HL-60/S4 treated with phorbol 12-myristate 13-acetate at 8.2 ng/mL for 4 days and 3 days (cell line): Measurements from ENCODE around the gene ATP6V1C2.
"Not testable (repeated sequence)": the region's sequence is repeated elsewhere in the genome, so short reads cannot be mapped to it uniquely, and the experiment has no call there.

Experiments used
- in situ Hi-C: fragments of 300-500 bp; cut with MboI; formaldehyde crosslinking; loops from 2 replicates; pipeline ENCODE4 v1.15.0; 2022; ENCODE audit warnings: low sequenced_read_pairs

The ATP6V1C2 gene

GRCh38 chr2:10812362-10813162 is 91.1 kb downstream of the ATP6V1C2 start, which contains the start of gene PDIA6:
Gene PDIA6, minus strand, starts transcription at chr2:10812785. Its CDS starts 89 bp downstream, at chr2:10812696.
- in situ Hi-C loops, result no loop called here

GRCh38 chr2:10813163-10814138 is 92.0 kb downstream of the ATP6V1C2 start:
- in situ Hi-C loops, result not testable (repeated sequence)

GRCh38 chr2:10814142-10814541 is 92.7 kb downstream of the ATP6V1C2 start:
- in situ Hi-C loops, result no loop called here

GRCh38 chr2:10814571-10815331 is 93.3 kb downstream of the ATP6V1C2 start:
- in situ Hi-C loops, result no loop called here

- in situ Hi-C loops, result no loop called here
These were observed 96.0 kb downstream of the ATP6V1C2 start for GRCh38 chr2:10817413-10817812.

GRCh38 chr2:10818305-10818704 is 96.9 kb downstream of the ATP6V1C2 start:
- in situ Hi-C loops, result not testable (repeated sequence)

- in situ Hi-C loops, result no loop called here
These were observed 97.6 kb downstream of the ATP6V1C2 start for GRCh38 chr2:10818984-10819383.

- in situ Hi-C loops, result no loop called here
These were observed 98.4 kb downstream of the ATP6V1C2 start for GRCh38 chr2:10819714-10820314.

- in situ Hi-C loops, result no loop called here
These were observed 99.1 kb downstream of the ATP6V1C2 start for GRCh38 chr2:10820562-10820961.

GRCh38 chr2:10820978-10821695 is 99.7 kb downstream of the ATP6V1C2 start:
- in situ Hi-C loops, result no loop called here

- in situ Hi-C loops, result no loop called here
These were observed 102.8 kb downstream of the ATP6V1C2 start for GRCh38 chr2:10824191-10824590.

GRCh38 chr2:10826026-10826425 is 104.6 kb downstream of the ATP6V1C2 start:
- in situ Hi-C loops, result loop anchor here (25.0 kb wide), 1 partner anchor 761 kb away; no protein-coding TSS in a partner anchor

GRCh38 chr2:10826625-10827024 is 105.2 kb downstream of the ATP6V1C2 start:
- in situ Hi-C loops, result loop anchor here (25.0 kb wide), 1 partner anchor 761 kb away; no protein-coding TSS in a partner anchor

GRCh38 chr2:10828346-10828745 is 106.9 kb downstream of the ATP6V1C2 start:
- in situ Hi-C loops, result loop anchor here (25.0 kb wide), 1 partner anchor 759 kb away; no protein-coding TSS in a partner anchor

GRCh38 chr2:10829299-10829698 is 107.9 kb downstream of the ATP6V1C2 start:
- in situ Hi-C loops, result loop anchor here (25.0 kb wide), 1 partner anchor 758 kb away; no protein-coding TSS in a partner anchor

- in situ Hi-C loops, result loop anchor here (10.0 to 25.0 kb wide), 2 partner anchors 295 to 757 kb away; no protein-coding TSS in a partner anchor
These were observed 108.8 kb downstream of the ATP6V1C2 start for GRCh38 chr2:10830203-10830602.

GRCh38 chr2:10830641-10831399 is 109.4 kb downstream of the ATP6V1C2 start:
- in situ Hi-C loops, result loop anchor here (10.0 to 25.0 kb wide), 2 partner anchors 294 to 756 kb away; no protein-coding TSS in a partner anchor

- in situ Hi-C loops, result loop anchor here (10.0 to 25.0 kb wide), 2 partner anchors 293 to 756 kb away; no protein-coding TSS in a partner anchor
These were observed 110.1 kb downstream of the ATP6V1C2 start for GRCh38 chr2:10831400-10831985.
